ENCODE results near the gene BANK1. TPM values are rescaled to one million over a fixed set of nuclear protein-coding genes. Genes with fewer than 3 reads are reported as not detected.

BANK1 gene
- total and polyA plus RNA-seq, 2 donors (not counting 1 experiment from before 2014, with no cell fraction given) = 353 to 354 TPM

- H3K9ac ChIP-seq (ENCODE audit: low read length) = no peak overlapping the region
- H3K36me3 ChIP-seq (replicated peaks in 1 of 2; ENCODE audit: control extremely low read depth in 1 of 2, control insufficient read depth in 1 of 2, extremely low read depth in 1 of 2, insufficient read depth in 2 of 2, low read length in 1 of 2) = peaks cover 6 to 67% of the 10 kb centered on the region in 2 experiments
- no peak overlapping the region for H3K4me2 ChIP-seq (replicated peaks; ENCODE audit: low read depth, low read length, poor library complexity, severe bottlenecking)
- peaks cover 0 to 2% (median 0%) of the 10 kb centered on the region in 3 donors for H3K9me3 ChIP-seq (ENCODE audit: control extremely low read depth in 1 of 3, control insufficient read depth in 2 of 3, insufficient read depth in 1 of 3, low read length in 2 of 3)
- no peaks in the 10 kb centered on the region for H3K27me3 ChIP-seq (replicated peaks in 1 of 4; ENCODE audit: control extremely low read depth in 1 of 4, control insufficient read depth in 3 of 4, insufficient read depth in 4 of 4, low read length in 3 of 4)
- no peak overlapping the region for H3K4me3 ChIP-seq (ENCODE audit: control extremely low read depth in 1 of 5, extremely low read depth in 1 of 5, insufficient read depth in 1 of 5, low read depth in 2 of 5, low read length in 4 of 5)
- Mint-ChIP-seq H3K9me3 (ENCODE audit: insufficient read depth) (no peaks in the 10 kb centered on the region), H3K27me3 (no peaks in the 10 kb centered on the region), H3K4me1 (peaks cover 71% of the 10 kb centered on the region), H3K27ac (peak overlapping the region; percentile 78), H3K4me3 (no peak overlapping the region)
- peaks cover 18 to 47% of the 10 kb centered on the region in 2 donors for H3K4me1 ChIP-seq (ENCODE audit: control insufficient read depth in 2 of 2, insufficient read depth in 2 of 2, low read length in 2 of 2)
- intact Hi-C loops (cut with micrococcal nuclease) = loop anchor here (2.0 kb wide), 1 partner anchor 16 kb away; no protein-coding TSS in a partner anchor
- H2AFZ ChIP-seq (ENCODE audit: insufficient read depth, low read depth, low read length, poor library complexity, severe bottlenecking) = no peak overlapping the region
- ChIA-PET CTCF (no interaction called here), POLR2A (interaction anchor here (1.0 kb wide), 1 partner anchor 31 kb away, joined by 3 read pairs; no protein-coding TSS in a partner anchor)
- ATAC-seq (ENCODE audit: low read depth) (no peak), DNase-seq (no peak)
- peak overlapping the region in 1 of 2 donors; percentile 21 for H3K27ac ChIP-seq (ENCODE audit: low read length in 2 of 2)
- TF ChIP-seq EZH2 (IDR thresholded peaks at IDR 0.05; ENCODE audit: borderline replicate concordance, insufficient read depth, low read depth, low read length, poor library complexity, severe bottlenecking) (no peak), CTCF (IDR thresholded peaks at IDR 0.05) (no peak)
- 80% methylated on average over 1 of the region's 6 CpGs for WGBS (ENCODE audit: insufficient coverage)
- peaks cover 95% of the 10 kb centered on the region for H3K79me2 ChIP-seq (ENCODE audit: control insufficient read depth, insufficient read depth, low read length)
- no peaks in the 10 kb centered on the region for H4K20me1 ChIP-seq (ENCODE audit: control insufficient read depth, insufficient read depth, low read length, poor library complexity, severe bottlenecking)
Observed at GRCh38 chr4:101970547-101971155, 180.1 kb downstream of the BANK1 start.

- ChIA-PET CTCF (no interaction called here), POLR2A (no interaction called here)
- Histone ChIP-seq H3K36me3 (replicated peaks in 1 of 2; ENCODE audit: control extremely low read depth in 1 of 2, control insufficient read depth in 1 of 2, extremely low read depth in 1 of 2, insufficient read depth in 2 of 2, low read length in 1 of 2) (peaks cover 10 to 54% of the 10 kb centered on the region in 2 experiments), H3K79me2 (ENCODE audit: control insufficient read depth, insufficient read depth, low read length) (peaks cover 95% of the 10 kb centered on the region), H3K4me1 (ENCODE audit: control insufficient read depth in 2 of 2, insufficient read depth in 2 of 2, low read length in 2 of 2) (peaks cover 16 to 38% of the 10 kb centered on the region in 2 donors), H3K27ac (ENCODE audit: low read length in 2 of 2) (peak overlapping the region in 1 of 2 donors; percentile 66), H3K4me2 (replicated peaks; ENCODE audit: low read depth, low read length, poor library complexity, severe bottlenecking) (peak overlapping the region; percentile 9), H3K4me3 (ENCODE audit: control extremely low read depth in 1 of 5, extremely low read depth in 1 of 5, insufficient read depth in 1 of 5, low read depth in 2 of 5, low read length in 4 of 5) (no peak overlapping the region), H3K9ac (ENCODE audit: low read length) (no peak overlapping the region), H4K20me1 (ENCODE audit: control insufficient read depth, insufficient read depth, low read length, poor library complexity, severe bottlenecking) (no peaks in the 10 kb centered on the region), H3K27me3 (replicated peaks in 1 of 4; ENCODE audit: control extremely low read depth in 1 of 4, control insufficient read depth in 3 of 4, insufficient read depth in 4 of 4, low read length in 3 of 4) (no peaks in the 10 kb centered on the region), H3K9me3 (ENCODE audit: control extremely low read depth in 1 of 3, control insufficient read depth in 2 of 3, insufficient read depth in 1 of 3, low read length in 2 of 3) (peaks cover 0 to 1% (median 0%) of the 10 kb centered on the region in 3 donors), H2AFZ (ENCODE audit: insufficient read depth, low read depth, low read length, poor library complexity, severe bottlenecking) (no peak overlapping the region)
- Mint-ChIP-seq H3K4me1 (peaks cover 70% of the 10 kb centered on the region), H3K4me3 (peak overlapping the region; percentile 54), H3K27me3 (no peaks in the 10 kb centered on the region), H3K9me3 (ENCODE audit: insufficient read depth) (no peaks in the 10 kb centered on the region), H3K27ac (peak overlapping the region; percentile 50)
- WGBS (ENCODE audit: insufficient coverage) = no CpG with 5 or more reads among the region's 2 CpGs
- no peak for TF ChIP-seq EZH2 (IDR thresholded peaks at IDR 0.05; ENCODE audit: borderline replicate concordance, insufficient read depth, low read depth, low read length, poor library complexity, severe bottlenecking)
- TF ChIP-seq CTCF (IDR thresholded peaks at IDR 0.05) = no peak
- DNase-seq (peak; percentile 48), ATAC-seq (ENCODE audit: low read depth) (peak; percentile 57)
- intact Hi-C loops (cut with micrococcal nuclease) = no loop called here
Observed at GRCh38 chr4:101972791-101973190, 182.3 kb downstream of the BANK1 start.

All from B cell (primary cell).